GM04504 (cell line): ENCODE measurements around the gene MBD3L1.

Experiments used
- DNase-seq: peaks from one replicate; pipeline ENCODE4 v3.0.0-alpha.2; 2012; ENCODE audit warnings: low read depth

Gene MBD3L1

DNA sequence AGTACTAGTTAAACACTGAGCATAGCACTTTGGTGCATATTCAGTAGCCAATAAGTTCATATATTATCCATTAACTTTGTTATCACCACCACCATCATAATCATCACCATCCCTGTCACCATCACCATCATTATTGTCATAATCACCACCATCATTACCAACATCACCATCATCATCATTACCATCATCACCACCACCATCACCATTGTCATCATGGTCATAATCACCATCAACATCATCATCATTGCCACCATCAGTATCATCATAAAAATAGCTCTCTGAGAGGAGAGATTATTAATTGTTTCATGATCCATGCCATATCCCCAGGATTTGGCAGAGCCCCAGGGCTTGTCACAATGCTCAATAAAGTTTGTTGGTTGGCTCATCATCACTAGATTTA lies 49.3 kb downstream of the MBD3L1 start:
- DNase-seq = no peak

DNA sequence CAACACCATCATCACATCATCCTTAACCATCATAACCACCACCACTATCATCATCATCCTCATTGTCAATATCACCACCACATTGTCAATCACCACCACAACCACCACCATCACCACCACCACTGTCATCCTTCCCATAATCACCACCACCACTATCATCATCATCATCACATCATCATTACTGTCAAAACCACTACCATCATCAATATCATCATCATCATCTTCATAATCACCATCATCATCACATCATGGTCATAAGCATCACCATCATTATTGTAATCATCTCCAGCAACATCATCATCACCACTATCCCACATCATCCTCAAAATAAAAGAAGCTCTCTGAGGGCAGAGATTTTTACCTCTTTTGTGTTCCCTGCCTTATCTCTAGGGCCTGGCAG lies 52.2 kb downstream of the MBD3L1 start:
- no peak for DNase-seq

GRCh38 chr19:8887364-8887763 lies 55.2 kb downstream of the MBD3L1 start:
- no peak for DNase-seq

DNA sequence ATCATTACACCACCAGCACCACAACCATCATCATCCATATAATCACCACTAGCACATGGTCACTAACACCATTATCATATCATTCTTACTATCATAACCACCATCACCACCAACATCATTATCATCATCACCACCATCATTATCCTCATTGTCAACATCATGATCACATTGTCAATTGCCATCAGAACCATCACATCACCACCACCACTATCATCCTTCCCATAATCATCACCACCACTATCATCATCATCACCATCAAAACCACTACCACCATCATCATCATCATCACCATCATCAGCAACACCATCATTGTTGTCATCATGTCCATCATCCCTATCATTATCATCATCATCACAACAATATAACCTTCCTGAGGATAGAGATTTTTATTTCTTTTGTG lies 58.1 kb downstream of the MBD3L1 start:
- DNase-seq = no peak
